Prostate gland (tissue), 2 donors: Measurements from ENCODE around the gene SPCS1. TPM values are rescaled to one million over a fixed set of nuclear protein-coding genes. Genes with fewer than 3 reads are reported as not detected.

Experiments used
- DNase-seq: peaks from one replicate; pipeline ENCODE4 v3.0.0-alpha.2; 2019; ENCODE audit warnings: low spot score
- H3K27ac ChIP-seq, 2 donors: fragments of 200-600 bp; sonication (generic); 2 replicates each; pipeline ENCODE4 v1.5.1; 2017 to 2019
- H3K27me3 ChIP-seq: fragments of 200-600 bp; sonication (generic); replicated peaks from 2 replicates; pipeline ENCODE4 v1.5.1; 2019; ENCODE audit not compliant: insufficient read depth
- H3K36me3 ChIP-seq, 2 donors: fragments of 200-600 bp; sonication (generic); 1 replicate in 1 of 2; 2 replicates in 1 of 2; pipeline versions ENCODE4 v1.5.1 to v1.8.1; 2017 to 2019
- H3K4me1 ChIP-seq: fragments of 200-600 bp; sonication (generic); replicated peaks from 2 replicates; pipeline ENCODE4 v1.5.1; 2019
- H3K4me3 ChIP-seq, 2 donors: fragments of 200-600 bp; sonication (generic); 2 replicates each; pipeline ENCODE4 v1.5.1; 2017 to 2019
- H3K9me3 ChIP-seq: fragments of 200-600 bp; sonication (generic); 2 replicates; pipeline ENCODE4 v1.5.1; 2017
- POLR2A ChIP-seq: fragments of 450-650 bp; IDR thresholded peaks from one replicate; pipeline ENCODE4 v1.6.1; 2016; ENCODE audit warnings: antibody characterized with exemption, mild to moderate bottlenecking
- POLR2AphosphoS5 ChIP-seq: sonication (generic); formaldehyde crosslinking; IDR thresholded peaks from one replicate; pipeline ENCODE4 v1.6.1; 2017; ENCODE audit warnings: antibody characterized with exemption
- WGBS: methylation state at CpG from one replicate; pipeline ENCODE4 v1.1.5; 2018; 5-methylcytosine and 5-hydroxymethylcytosine counted together
- intact Hi-C: fragments of 100-400 bp; cut with DNase I; formaldehyde crosslinking; loops from one replicate; pipeline ENCODE4 v1.14.2; 2022
- total RNA-seq, 2 donors: library from RNA; depleted of rRNA; stranded (reverse); fragments of >200 nt; gene quantifications; one replicate each; pipeline ENCODE4 v1.1.0, GENCODE V29; 2016
- TF ChIP-seq, protein P1 (sequence below), 4 experiments: fragments of 200-600 bp in 2 of 4; fragments of 450-650 bp in 2 of 4; sonication (generic) in 2 of 4; IDR thresholded peaks; 1 replicate in 3 of 4; 2 replicates in 1 of 4; pipeline ENCODE4 v1.5.1; 2016 to 2019; ENCODE audit warnings: antibody characterized with exemption in 4 of 4, mild to moderate bottlenecking in 2 of 4, moderate library complexity in 2 of 4

SPCS1 gene
- total RNA-seq, 2 donors from 2014 or later = 144 to 296 TPM

DNA sequence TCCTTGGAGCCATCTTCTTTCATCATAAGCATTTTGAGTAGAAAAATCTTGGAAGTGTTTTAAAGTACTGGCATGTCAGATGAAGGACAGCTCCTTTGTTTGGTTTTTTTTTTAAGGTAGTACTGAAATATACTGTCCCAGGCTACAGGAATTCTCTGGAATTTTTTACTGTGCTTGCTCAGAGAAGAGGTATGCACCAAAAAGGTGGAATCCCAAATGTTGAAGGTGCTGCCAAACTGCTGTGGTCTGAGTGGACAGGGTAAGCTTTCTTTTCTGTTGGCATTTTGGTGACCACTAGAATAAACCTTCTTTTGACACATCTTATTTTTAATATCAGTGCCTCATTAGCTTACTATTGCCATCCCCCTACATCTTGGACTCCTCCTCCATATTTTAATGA lies 12.8 kb upstream of the SPCS1 start:
- Histone ChIP-seq H3K36me3 (peaks cover 12 to 29% of the 10 kb centered on the region in 2 donors), H3K4me3 (no peak overlapping the region), H3K9me3 (no peaks in the 10 kb centered on the region), H3K4me1 (peaks cover 3% of the 10 kb centered on the region), H3K27me3 (no peaks in the 10 kb centered on the region), H3K27ac (peak overlapping the region in 1 of 2 donors; percentile 8)
- DNase-seq = no peak
- intact Hi-C loops = no loop called here
- TF ChIP-seq POLR2A = no peak
- no peak for TF ChIP-seq POLR2AphosphoS5
- TF ChIP-seq, protein P1, sequence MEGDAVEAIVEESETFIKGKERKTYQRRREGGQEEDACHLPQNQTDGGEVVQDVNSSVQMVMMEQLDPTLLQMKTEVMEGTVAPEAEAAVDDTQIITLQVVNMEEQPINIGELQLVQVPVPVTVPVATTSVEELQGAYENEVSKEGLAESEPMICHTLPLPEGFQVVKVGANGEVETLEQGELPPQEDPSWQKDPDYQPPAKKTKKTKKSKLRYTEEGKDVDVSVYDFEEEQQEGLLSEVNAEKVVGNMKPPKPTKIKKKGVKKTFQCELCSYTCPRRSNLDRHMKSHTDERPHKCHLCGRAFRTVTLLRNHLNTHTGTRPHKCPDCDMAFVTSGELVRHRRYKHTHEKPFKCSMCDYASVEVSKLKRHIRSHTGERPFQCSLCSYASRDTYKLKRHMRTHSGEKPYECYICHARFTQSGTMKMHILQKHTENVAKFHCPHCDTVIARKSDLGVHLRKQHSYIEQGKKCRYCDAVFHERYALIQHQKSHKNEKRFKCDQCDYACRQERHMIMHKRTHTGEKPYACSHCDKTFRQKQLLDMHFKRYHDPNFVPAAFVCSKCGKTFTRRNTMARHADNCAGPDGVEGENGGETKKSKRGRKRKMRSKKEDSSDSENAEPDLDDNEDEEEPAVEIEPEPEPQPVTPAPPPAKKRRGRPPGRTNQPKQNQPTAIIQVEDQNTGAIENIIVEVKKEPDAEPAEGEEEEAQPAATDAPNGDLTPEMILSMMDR (IDR thresholded peaks at IDR 0.05) = no peak

DNA sequence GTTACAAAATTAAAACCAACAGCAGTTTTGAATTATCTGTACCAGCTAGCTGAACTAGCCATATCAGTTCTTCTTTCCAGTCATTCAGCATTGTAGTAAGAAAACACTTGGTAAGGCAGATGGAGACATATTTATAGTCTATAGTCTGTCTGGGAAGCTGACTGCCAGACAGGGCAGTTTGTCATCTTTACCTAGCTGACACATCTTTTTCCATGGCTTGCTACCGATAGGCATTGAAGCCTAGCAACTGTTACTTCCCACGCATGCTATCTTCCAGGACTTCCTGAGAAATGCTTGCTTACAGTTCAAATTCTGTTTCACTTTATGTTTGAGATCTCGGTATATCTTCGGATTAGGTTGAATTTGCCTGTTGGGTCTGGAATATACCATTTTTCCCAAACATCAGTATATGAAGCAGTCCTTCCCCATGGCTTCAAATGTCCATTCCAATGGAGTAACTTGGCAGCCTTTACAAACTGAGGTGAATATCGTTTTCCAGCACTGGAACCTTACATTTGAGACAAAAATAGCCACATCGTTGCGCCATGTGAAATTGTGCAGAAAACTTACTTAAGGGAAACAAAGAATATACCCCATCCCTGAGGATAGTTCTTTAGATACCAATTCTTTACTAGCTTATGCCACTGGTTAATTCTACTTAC lies 11.2 kb upstream of the SPCS1 start:
- Histone ChIP-seq H3K4me1 (peaks cover 3% of the 10 kb centered on the region), H3K27me3 (no peaks in the 10 kb centered on the region), H3K27ac (peak overlapping the region in 1 of 2 donors; percentile 37), H3K36me3 (peaks cover 9 to 18% of the 10 kb centered on the region in 2 donors), H3K4me3 (no peak overlapping the region), H3K9me3 (no peaks in the 10 kb centered on the region)
- 81% methylated on average over 7 of the region's 7 CpGs for WGBS
- intact Hi-C loops = no loop called here
- no peak for DNase-seq
- TF ChIP-seq, protein P1 (IDR thresholded peaks at IDR 0.05) = no peak
- TF ChIP-seq POLR2AphosphoS5 (no peak), POLR2A (no peak)

DNA sequence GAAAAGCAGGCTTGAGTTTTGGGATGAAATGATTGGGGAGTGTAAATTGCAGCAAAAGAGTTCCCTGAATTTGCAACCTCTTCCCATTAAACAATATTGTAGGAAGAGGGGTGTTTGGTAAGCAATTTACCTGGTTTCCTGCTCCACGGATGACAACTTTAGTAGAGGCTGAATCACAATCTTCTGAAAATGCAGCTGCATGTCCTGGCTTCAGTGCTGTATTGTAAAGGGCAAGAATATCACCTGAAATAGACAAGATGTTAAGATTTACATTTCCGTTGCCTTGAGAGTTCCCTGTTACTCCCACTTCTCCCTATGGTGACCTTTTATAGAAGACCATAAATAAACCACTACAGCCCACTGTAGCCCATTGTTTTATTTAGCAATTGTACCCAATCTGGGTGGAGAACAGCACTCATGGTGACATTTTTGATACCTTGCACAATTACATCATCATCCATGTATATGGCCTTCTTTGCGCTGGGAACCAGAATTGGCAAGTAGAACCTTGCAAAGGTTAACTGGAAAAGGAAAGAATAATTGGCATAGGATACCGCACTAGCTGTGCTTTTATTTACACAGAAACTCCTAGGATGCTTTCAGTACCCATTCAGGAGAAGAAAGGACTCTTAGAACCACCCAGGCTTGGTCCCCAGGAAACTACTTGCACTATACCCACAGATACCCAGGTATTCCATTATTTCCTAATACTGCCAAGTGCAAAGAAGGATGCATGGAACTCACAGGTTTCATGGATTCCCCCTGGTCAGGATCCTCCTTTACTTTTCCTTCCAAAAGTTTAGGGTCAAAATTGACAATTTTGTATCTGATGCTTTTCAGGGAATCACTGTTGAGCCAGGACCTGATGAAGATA lies 9.9 kb upstream of the SPCS1 start:
- no peak for TF ChIP-seq POLR2A
- TF ChIP-seq, protein P1 (IDR thresholded peaks at IDR 0.05) = no peak
- TF ChIP-seq POLR2AphosphoS5 = no peak
- Histone ChIP-seq H3K4me1 (no peaks in the 10 kb centered on the region), H3K27me3 (no peaks in the 10 kb centered on the region), H3K9me3 (no peaks in the 10 kb centered on the region), H3K27ac (no peak overlapping the region), H3K36me3 (peaks cover 0 to 9% of the 10 kb centered on the region in 2 donors), H3K4me3 (no peak overlapping the region)
- 63% methylated on average over 4 of the region's 4 CpGs for WGBS
- intact Hi-C loops = no loop called here
- DNase-seq = no peak

DNA sequence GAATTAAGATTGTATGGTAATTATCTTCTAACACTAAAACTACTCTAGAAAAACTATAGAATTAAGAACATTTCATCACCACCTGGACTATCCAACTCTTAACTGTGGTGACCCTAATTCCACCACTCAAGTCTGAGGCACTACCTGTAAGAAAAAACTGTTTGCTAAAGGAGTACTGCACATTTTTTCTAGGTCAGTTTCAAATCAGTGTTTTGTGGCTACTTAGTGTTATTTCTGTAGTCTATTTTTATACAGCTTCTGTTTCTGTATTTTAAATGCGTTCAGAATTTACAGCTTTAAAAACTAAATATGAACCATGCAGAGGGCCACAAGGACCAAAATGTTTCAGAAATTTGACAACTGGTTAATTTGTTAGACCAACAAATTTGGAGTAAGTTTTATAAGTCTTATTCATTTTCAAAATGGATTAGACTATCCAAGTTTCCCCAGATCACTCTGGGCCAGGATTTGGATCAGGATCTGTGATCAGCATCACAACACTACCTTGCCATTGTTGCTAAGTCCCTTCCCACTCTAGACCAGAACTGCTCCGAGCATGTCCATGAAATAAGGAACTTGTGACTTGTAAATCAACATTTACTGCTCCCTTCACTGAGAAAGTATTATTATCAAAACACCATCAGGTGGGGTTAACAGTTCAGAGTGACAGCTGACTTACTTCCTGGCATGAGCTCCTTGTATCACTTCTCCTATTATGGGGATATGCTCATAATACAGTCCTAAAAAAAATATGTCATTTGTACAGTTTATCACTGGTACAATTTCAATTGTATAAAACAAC lies 8.9 kb upstream of the SPCS1 start:
- no peak for DNase-seq
- no peaks in the 10 kb centered on the region for H3K9me3 ChIP-seq
- no peak for TF ChIP-seq POLR2AphosphoS5
- TF ChIP-seq, protein P1 (IDR thresholded peaks at IDR 0.05) = no peak
- no peak for TF ChIP-seq POLR2A
- H3K27me3 ChIP-seq = no peaks in the 10 kb centered on the region
- peaks cover 0 to 9% of the 10 kb centered on the region in 2 donors for H3K36me3 ChIP-seq
- intact Hi-C loops = no loop called here
- no peak overlapping the region for H3K27ac ChIP-seq
- no peaks in the 10 kb centered on the region for H3K4me1 ChIP-seq
- 76% methylated on average over 2 of the region's 2 CpGs for WGBS
- H3K4me3 ChIP-seq = no peak overlapping the region
